H4 (cell line): ENCODE results near the gene RIMOC1. TPM values are rescaled to one million over a fixed set of nuclear protein-coding genes. Genes with fewer than 3 reads are reported as not detected.
A peak's percentile ranks its signal among the peaks of the same experiment; 100 is the strongest.
"Not testable (repeated sequence)": the region's sequence is repeated elsewhere in the genome, so short reads cannot be mapped to it uniquely, and the experiment has no call there.

Source experiments
- DNase-seq: peaks from one replicate; pipeline ENCODE4 v3.0.0-alpha.2; 2015; ENCODE audit warnings: low spot score
- total RNA-seq: library from RNA; depleted of rRNA; stranded (reverse); fragments of >200 nt; shearing (Covaris generic); gene quantifications from 2 replicates; pipeline ENCODE4 v1.2.3, GENCODE V29; 2014

Gene RIMOC1
- total RNA-seq, 1 experiment from 2014 or later, result 26.8 TPM

- no peak for DNase-seq
Observed at GRCh38 chr5:41891066-41891707, 13.0 kb upstream of the RIMOC1 start.

- DNase-seq, result no peak
Observed at GRCh38 chr5:41892031-41892430, 12.1 kb upstream of the RIMOC1 start.

- no peak for DNase-seq
Observed at GRCh38 chr5:41893074-41893851, 10.9 kb upstream of the RIMOC1 start.

GRCh38 chr5:41896230-41896629 is 7.9 kb upstream of the RIMOC1 start:
- DNase-seq, result no peak

GRCh38 chr5:41903382-41903891 is 707 bp upstream of the RIMOC1 start:
- DNase-seq, result no peak

- DNase-seq, result no peak
Observed at GRCh38 chr5:41906151-41906550, 2.0 kb downstream of the RIMOC1 start.

- no peak for DNase-seq
Observed at GRCh38 chr5:41908374-41909079, 4.4 kb downstream of the RIMOC1 start.

- DNase-seq, result no peak
Observed at GRCh38 chr5:41918105-41918504, 14.0 kb downstream of the RIMOC1 start.

GRCh38 chr5:41921166-41921565 is 17.0 kb downstream of the RIMOC1 start:
- DNase-seq, result no peak

GRCh38 chr5:41921874-41922273 is 17.7 kb downstream of the RIMOC1 start:
- DNase-seq, result peak; percentile 13

GRCh38 chr5:41924526-41924871 is 20.4 kb downstream of the RIMOC1 start:
- no peak for DNase-seq

- DNase-seq, result peak; percentile 79
Observed at GRCh38 chr5:41924872-41925554, 20.9 kb downstream of the RIMOC1 start, which contains the start of gene FBXO4. FBXO4 (plus strand) TSS chr5:41925281; CDS start chr5:41925310, 29 bp downstream.

GRCh38 chr5:41925555-41925951 is 21.4 kb downstream of the RIMOC1 start:
- no peak for DNase-seq

- no peak for DNase-seq
Observed at GRCh38 chr5:41927604-41928003, 23.5 kb downstream of the RIMOC1 start.

GRCh38 chr5:41929035-41929434 is 24.9 kb downstream of the RIMOC1 start:
- DNase-seq, result no peak

- no peak for DNase-seq
Observed at GRCh38 chr5:41932770-41933169, 28.6 kb downstream of the RIMOC1 start.

- DNase-seq, result no peak
Observed at GRCh38 chr5:41935544-41935943, 31.4 kb downstream of the RIMOC1 start.

GRCh38 chr5:41940641-41941040 is 36.5 kb downstream of the RIMOC1 start:
- DNase-seq, result no peak

GRCh38 chr5:41945332-41945955 is 41.3 kb downstream of the RIMOC1 start:
- not testable (repeated sequence) for DNase-seq

- DNase-seq, result no peak
Observed at GRCh38 chr5:41951224-41951623, 47.1 kb downstream of the RIMOC1 start.
